GM19324 (cell line): ENCODE measurements around the gene ERN1.
"Not testable (repeated sequence)": the region's sequence is repeated elsewhere in the genome, so short reads cannot be mapped to it uniquely, and the experiment has no call there.

Experiments used
- ATAC-seq: cut with Tn5 transposase; IDR thresholded peaks from one replicate; pipeline ENCODE4 v1.9.1; 2021; ENCODE audit warnings: mild to moderate bottlenecking, moderate library complexity; ENCODE audit not compliant: unreplicated experiment, low FRiP score

ERN1 gene

DNA sequence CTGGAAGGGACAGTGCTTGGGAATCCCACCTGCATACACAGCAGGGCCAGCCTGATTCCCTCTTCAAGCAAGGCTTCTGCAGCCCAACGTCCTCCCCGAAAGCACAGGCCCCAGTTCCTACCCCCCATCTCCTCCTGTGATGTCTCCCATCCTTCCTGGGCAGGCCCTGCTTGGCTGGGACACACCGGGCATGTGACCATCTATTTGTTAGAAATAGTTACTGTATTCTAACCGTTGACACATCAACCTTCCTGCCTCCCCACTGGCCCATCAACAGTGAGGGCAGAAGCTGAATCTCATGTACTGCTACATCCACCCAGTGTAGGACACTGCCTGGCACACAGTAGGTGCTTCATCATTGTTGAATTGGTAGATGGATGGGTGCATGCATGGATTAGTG lies 121.1 kb downstream of the ERN1 start:
- ATAC-seq, result no peak

DNA sequence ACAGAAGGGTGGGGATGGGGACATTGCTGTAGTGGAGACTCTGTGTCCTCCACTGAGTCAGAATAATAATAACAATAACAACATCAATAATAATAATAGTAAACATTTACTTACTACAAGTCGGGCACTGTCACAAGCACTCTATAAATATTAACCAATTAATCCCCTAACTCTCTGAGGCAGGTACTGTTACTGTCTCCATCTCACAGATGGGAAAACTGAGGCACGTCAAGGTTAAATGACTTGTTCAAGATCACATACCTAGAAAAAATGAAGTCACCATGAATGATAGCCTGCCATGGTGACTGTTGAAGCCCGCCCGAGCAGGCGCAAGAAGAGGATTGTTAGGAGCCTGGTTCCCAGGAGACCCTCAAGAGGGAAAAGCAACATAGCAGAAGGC lies 121.6 kb downstream of the ERN1 start:
- ATAC-seq, result no peak

GRCh38 chr17:64007838-64008282 lies 122.1 kb downstream of the ERN1 start:
- ATAC-seq, result no peak

GRCh38 chr17:64007089-64007837 lies 122.7 kb downstream of the ERN1 start:
- ATAC-seq, result not testable (repeated sequence)

GRCh38 chr17:64006361-64007088 lies 123.4 kb downstream of the ERN1 start:
- ATAC-seq, result no peak

- no peak for ATAC-seq
Observed at GRCh38 chr17:64005734-64006167, 124.2 kb downstream of the ERN1 start.

GRCh38 chr17:64004903-64005733 lies 124.8 kb downstream of the ERN1 start:
- no peak for ATAC-seq

GRCh38 chr17:64004218-64004770 lies 125.7 kb downstream of the ERN1 start:
- ATAC-seq, result no peak

DNA sequence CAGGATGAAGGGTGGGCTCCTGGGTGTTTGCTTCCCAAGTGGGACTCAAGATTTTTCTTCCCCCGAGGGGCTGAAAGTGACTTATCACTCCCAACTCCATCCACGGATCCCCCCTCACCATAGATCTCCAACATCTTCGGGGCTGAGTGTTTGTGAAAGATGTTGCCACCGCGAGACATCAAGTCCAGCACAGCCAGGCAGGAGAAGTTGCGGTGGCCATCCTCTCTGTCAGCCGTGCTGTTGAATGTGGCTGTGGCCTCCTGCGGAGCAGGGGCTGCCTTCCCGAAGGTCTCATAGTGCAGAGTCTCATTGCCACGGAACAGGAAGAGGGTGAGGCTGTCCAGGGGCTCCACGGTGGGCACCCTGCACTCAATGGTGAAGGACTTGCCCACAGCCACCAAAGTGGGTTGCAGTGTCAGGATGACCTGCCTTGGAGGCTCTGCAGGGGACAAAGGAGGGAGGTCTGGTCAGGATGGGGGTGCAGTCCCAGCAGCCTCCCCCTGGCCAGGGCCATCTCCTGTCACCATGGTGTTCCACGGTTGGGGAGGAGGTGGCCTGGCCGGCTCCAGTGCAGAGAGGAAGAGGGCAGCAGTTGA lies 126.3 kb downstream of the ERN1 start:
- ATAC-seq, result no peak

DNA sequence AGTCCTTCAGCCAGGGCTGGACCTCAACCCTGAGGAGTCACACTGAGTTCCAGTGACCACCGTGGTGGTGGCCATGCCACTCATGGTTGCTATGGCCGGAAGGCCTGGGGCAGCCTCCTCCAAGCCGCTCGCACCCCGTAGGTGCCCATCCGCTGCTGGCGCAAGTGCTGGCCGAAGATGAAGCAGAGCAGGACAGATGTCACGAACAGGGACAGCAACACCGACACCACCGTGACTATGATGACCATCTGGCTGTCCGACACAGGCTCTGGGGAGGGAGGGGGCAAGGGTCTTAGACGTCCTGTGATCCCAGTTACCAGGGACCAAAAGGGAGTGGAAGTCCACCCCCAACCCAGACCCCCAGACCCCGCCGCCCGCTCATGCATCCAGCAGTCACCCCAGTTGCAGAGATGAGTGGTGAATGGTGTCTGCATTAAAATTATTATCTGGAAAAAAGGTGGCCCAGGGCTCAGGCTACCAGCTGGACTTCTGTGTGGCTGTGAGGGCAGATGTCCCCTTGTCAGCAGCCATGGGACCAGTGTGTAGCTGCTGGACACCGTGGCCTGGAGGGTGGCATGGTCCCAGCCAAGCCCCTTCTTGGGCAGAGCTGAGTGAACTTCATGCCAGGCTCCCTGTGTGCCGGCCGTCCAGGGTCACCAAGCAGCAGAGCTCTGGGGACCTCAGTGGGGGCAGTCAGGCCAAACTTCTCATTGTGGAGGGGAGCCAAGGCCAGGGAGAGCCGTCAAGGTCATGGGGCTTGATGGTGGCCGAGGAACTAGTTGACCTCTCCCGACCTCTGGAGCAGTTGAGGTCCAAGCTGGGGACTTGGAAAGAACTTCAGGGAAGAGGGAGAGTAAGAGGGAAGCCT lies 127.1 kb downstream of the ERN1 start:
- ATAC-seq, result no peak

DNA sequence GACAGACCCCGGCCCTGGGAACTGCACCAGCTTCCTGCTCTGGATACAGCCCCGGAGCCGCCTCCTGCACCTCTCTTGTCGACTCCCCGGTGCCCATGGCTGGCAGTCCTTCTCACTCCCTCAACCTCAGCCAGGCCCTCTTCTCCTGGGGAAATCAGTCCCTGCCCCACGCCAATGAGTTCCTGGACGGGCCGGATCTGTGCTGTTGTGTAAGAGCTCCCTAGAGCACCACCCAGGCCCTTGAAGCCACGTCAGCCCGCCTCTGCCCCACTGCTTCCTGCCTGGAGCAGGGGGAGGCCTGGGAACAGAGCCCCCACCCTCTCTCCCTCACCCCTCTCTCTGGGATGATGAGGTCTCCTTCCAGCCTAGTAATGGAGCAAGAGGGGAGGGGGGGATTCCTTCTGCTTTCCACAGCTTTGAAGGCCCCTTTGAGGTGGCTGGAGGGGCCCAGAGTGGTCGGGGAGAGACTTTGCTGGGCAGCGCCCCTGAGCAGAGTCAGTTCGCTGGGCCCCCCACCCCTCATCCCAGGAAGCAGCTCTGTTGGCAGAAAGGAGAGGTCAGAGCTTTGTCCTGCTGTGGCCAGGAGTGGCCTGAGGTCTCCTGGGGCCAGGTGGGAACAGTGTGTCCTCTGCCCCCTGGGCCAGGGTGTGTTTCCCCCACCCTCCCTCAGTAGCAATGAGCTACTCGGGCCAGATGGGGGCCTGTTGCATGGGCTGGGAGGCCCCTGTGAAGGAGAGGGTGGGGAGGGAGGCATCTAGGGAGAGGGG lies 128.0 kb downstream of the ERN1 start:
- no peak for ATAC-seq

GRCh38 chr17:64001091-64001579 lies 128.8 kb downstream of the ERN1 start:
- ATAC-seq, result no peak

- ATAC-seq, result no peak
Observed at GRCh38 chr17:63999680-64000531, 130.0 kb downstream of the ERN1 start.

GRCh38 chr17:63998721-63999679 lies 130.9 kb downstream of the ERN1 start:
- ATAC-seq, result no peak

DNA sequence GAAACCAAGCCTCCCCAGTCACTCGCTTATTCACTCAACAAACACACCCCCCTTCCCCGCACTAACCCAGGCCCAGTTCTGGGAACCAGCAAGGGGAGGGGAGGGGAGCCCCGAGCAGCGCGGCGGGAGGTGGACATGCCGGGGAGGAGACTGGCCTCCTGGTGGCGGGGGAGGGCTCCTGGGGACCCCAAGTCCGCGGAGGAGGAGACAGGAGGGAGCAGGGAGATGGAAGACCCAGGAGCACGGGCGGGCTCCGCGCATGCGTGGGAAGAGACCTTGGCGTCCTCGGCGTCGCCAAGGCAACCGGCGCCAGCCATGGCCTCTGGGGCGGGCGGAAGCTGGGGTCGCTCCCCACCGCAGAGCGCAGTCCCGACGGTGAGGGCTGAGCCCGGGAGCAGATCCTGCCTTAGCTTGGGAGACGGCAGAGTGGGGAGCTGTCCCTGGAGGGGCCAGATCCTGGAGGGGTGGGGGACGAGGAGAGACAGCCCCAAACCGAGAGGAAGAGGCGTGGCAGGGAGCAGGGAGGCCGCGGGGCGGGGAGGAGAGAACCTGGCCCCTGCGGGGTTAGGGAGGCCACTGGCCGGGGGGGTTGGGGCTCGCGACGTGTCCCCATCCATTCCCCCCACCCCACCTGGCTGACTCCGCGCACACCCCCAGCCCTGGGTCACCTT lies 131.8 kb downstream of the ERN1 start, which contains the start of gene PRR29:
Gene PRR29 (plus strand): TSS at position 302 of the 671 bp plus-strand sequence. CDS start 14 bp downstream, at position 316.
- ATAC-seq, result peak; percentile 69
